ENCODE results near the gene DOK1. TPM values are rescaled to one million over a fixed set of nuclear protein-coding genes. Genes with fewer than 3 reads are reported as not detected.

The DOK1 gene
- polyA plus RNA-seq, 1 donor (not counting 4 experiments of a cell fraction or from before 2014, with no cell fraction given) = 0.97 TPM

GRCh38 chr2:74566076-74566753 is 11.7 kb downstream of the DOK1 start:
- no peaks in the 10 kb centered on the region for H3K9me1 ChIP-seq (ENCODE audit: control insufficient read depth, extremely low read depth, insufficient read depth, low read length)
- H3K27me3 ChIP-seq (ENCODE audit: control insufficient read depth, extremely low read depth, insufficient read depth, low read length) = no peaks in the 10 kb centered on the region
- no peak for TF ChIP-seq CTCF (optimal IDR thresholded peaks at IDR 0.05 in 1 of 3, IDR thresholded peaks at IDR 0.05 in 1 of 3, conservative IDR thresholded peaks at IDR 0.05 in 1 of 3; ENCODE audit: extremely low read depth in 1 of 3, insufficient read depth in 2 of 3, low read length in 3 of 3)
- no peak for TF ChIP-seq EZH2 (IDR thresholded peaks at IDR 0.05; ENCODE audit: low read length)
- no peak overlapping the region for H3K4me3 ChIP-seq (ENCODE audit: control insufficient read depth in 2 of 3, extremely low read depth in 1 of 3, insufficient read depth in 2 of 3, low read depth in 1 of 3, low read length in 3 of 3)
- H3K4me1 ChIP-seq (ENCODE audit: control insufficient read depth, extremely low read depth, insufficient read depth, low read length) = peaks cover 46% of the 10 kb centered on the region
- no peak for FAIRE-seq
- no peaks in the 10 kb centered on the region for H3K9me3 ChIP-seq (ENCODE audit: control insufficient read depth, low read depth, low read length)
- dilution Hi-C loops (cut with MboI; ENCODE audit: extremely low pct_ligation_motif_present, low sequenced_read_pairs) = no loop called here
- no peak overlapping the region for H3K4me2 ChIP-seq (ENCODE audit: control insufficient read depth, extremely low read depth, insufficient read depth, low read depth, low read length)
- H3K79me2 ChIP-seq (ENCODE audit: control insufficient read depth, insufficient read depth, low read length) = no peaks in the 10 kb centered on the region
- H3K36me3 ChIP-seq (ENCODE audit: control insufficient read depth in 2 of 2, extremely low read depth in 1 of 2, insufficient read depth in 2 of 2, low read length in 2 of 2) = no peaks in the 10 kb centered on the region
- H4K20me1 ChIP-seq (ENCODE audit: control insufficient read depth, extremely low read depth, insufficient read depth, low read length) = no peaks in the 10 kb centered on the region
- no peak overlapping the region for H3K27ac ChIP-seq (ENCODE audit: control insufficient read depth, insufficient read depth, low read length)
- H2AFZ ChIP-seq (ENCODE audit: control insufficient read depth, low read length) = no peak overlapping the region
- no peak for DNase-seq (ENCODE audit: low read depth, low spot score)
- H3K9ac ChIP-seq (ENCODE audit: control insufficient read depth, extremely low read depth, insufficient read depth, low read length) = no peak overlapping the region

- FAIRE-seq (no peak), DNase-seq (ENCODE audit: low read depth, low spot score) (no peak)
- Histone ChIP-seq H3K27ac (ENCODE audit: control insufficient read depth, insufficient read depth, low read length) (no peak overlapping the region), H3K4me3 (ENCODE audit: control insufficient read depth in 2 of 3, extremely low read depth in 1 of 3, insufficient read depth in 2 of 3, low read depth in 1 of 3, low read length in 3 of 3) (no peak overlapping the region), H3K4me1 (ENCODE audit: control insufficient read depth, extremely low read depth, insufficient read depth, low read length) (peaks cover 46% of the 10 kb centered on the region), H4K20me1 (ENCODE audit: control insufficient read depth, extremely low read depth, insufficient read depth, low read length) (no peaks in the 10 kb centered on the region), H3K27me3 (ENCODE audit: control insufficient read depth, extremely low read depth, insufficient read depth, low read length) (no peaks in the 10 kb centered on the region), H3K9ac (ENCODE audit: control insufficient read depth, extremely low read depth, insufficient read depth, low read length) (no peak overlapping the region), H2AFZ (ENCODE audit: control insufficient read depth, low read length) (peak overlapping the region; percentile 6), H3K4me2 (ENCODE audit: control insufficient read depth, extremely low read depth, insufficient read depth, low read depth, low read length) (no peak overlapping the region), H3K9me3 (ENCODE audit: control insufficient read depth, low read depth, low read length) (no peaks in the 10 kb centered on the region), H3K36me3 (ENCODE audit: control insufficient read depth in 2 of 2, extremely low read depth in 1 of 2, insufficient read depth in 2 of 2, low read length in 2 of 2) (no peaks in the 10 kb centered on the region), H3K79me2 (ENCODE audit: control insufficient read depth, insufficient read depth, low read length) (no peaks in the 10 kb centered on the region), H3K9me1 (ENCODE audit: control insufficient read depth, extremely low read depth, insufficient read depth, low read length) (no peaks in the 10 kb centered on the region)
- dilution Hi-C loops (cut with MboI; ENCODE audit: extremely low pct_ligation_motif_present, low sequenced_read_pairs) = no loop called here
- TF ChIP-seq CTCF (optimal IDR thresholded peaks at IDR 0.05 in 1 of 3, IDR thresholded peaks at IDR 0.05 in 1 of 3, conservative IDR thresholded peaks at IDR 0.05 in 1 of 3; ENCODE audit: extremely low read depth in 1 of 3, insufficient read depth in 2 of 3, low read length in 3 of 3) = no peak
- TF ChIP-seq EZH2 (IDR thresholded peaks at IDR 0.05; ENCODE audit: low read length) = no peak
Observed at GRCh38 chr2:74566754-74567085, 12.2 kb downstream of the DOK1 start.
